ENCODE results near the gene CAMP. TPM values are rescaled to one million over a fixed set of nuclear protein-coding genes. Genes with fewer than 3 reads are reported as not detected.

Gene CAMP
- 0.45 and 0.48 TPM in 2 replicates for total RNA-seq (2014; rRNA removed; shearing (Covaris generic))

GRCh38 chr3:48222616-48223513 is at the start of gene CAMP:
Gene CAMP, plus strand, starts transcription at chr3:48223495. Its CDS starts 17 bp downstream, at chr3:48223512.
- H3K36me3 ChIP-seq, result no peaks in the 10 kb centered on the region
- H3K4me1 ChIP-seq, result peaks cover 7% of the 10 kb centered on the region; the same call in 1 of the 2 replicates
- DNase-seq, result peak; percentile 58 to 78
- no peaks in the 10 kb centered on the region for H3K27me3 ChIP-seq
- H3K27ac ChIP-seq, result no peak within 1 kb of the TSS; the same call in 1 of the 2 replicates
- no peaks in the 10 kb centered on the region for H3K9me3 ChIP-seq (replicated peaks)
- no peak within 1 kb of the TSS for H3K4me3 ChIP-seq

GRCh38 chr3:48178072-48178471 is 45.2 kb upstream of the CAMP start:
- H3K27me3 ChIP-seq, result no peaks in the 10 kb centered on the region
- H3K9me3 ChIP-seq (replicated peaks), result no peaks in the 10 kb centered on the region
- no peaks in the 10 kb centered on the region for H3K4me1 ChIP-seq
- peaks cover 90% of the 10 kb centered on the region for H3K36me3 ChIP-seq
- no peak overlapping the region for H3K27ac ChIP-seq
- DNase-seq, result no peak
- no peak overlapping the region for H3K4me3 ChIP-seq

DNA sequence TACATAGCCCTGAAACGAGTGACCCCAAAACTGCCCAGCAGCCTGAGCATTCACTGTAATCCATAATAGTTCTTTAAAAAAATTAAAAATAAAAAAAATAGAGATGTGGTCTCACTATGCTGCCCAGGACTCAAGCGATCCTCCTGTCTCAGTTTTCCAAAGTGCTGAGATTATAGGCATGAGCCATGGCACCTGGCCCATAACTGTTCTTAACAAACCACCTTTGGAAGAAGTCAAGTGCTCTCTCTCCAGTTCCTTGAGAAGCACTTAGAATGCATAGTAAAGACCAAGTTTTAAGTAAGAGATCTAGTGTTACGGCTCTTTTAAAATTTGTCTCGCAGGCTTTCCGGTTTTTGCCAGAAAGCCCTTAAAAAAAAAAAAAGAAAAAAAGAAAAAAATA is 43.3 kb upstream of the CAMP start:
- Histone ChIP-seq H3K27me3 (no peaks in the 10 kb centered on the region), H3K4me1 (no peaks in the 10 kb centered on the region), H3K4me3 (no peak overlapping the region), H3K9me3 (replicated peaks) (no peaks in the 10 kb centered on the region), H3K27ac (no peak overlapping the region), H3K36me3 (peaks cover 90% of the 10 kb centered on the region)
- no peak for DNase-seq

DNA sequence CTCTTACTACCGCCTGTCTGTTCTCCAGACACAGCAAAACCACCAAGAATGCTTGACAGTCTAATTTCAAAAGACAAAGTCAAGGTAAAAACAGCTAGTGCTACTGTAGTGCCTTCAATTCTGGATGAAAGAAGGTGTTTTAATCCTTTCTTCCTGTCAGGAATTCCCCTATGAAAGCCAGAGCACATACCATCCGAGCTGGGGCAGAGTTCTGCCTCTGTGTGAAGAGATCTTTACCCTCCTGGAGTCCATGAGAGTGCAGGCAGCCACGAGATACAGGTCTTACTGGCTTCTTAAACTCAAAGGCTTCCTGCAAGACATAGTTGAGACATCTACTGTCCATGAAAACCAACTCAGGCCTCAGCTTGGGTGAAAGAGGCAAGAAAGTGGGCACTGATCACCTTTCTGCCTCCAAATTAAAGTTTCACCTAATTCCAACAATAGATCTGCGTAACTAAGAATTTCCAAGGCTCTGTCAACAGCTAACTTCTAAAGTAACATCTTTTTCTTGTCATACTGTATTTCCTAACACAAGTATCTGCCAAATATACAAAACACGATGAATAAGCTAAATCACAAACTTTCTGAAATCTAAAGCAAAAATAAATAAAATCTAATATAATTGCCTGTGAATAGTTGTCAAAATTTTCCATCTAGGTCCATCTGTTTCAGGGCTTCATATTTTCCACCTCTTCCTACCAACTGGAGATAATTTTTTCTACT is 42.6 kb upstream of the CAMP start:
- H3K36me3 ChIP-seq, result peaks cover 88% of the 10 kb centered on the region
- H3K27ac ChIP-seq, result no peak overlapping the region
- no peak for DNase-seq

DNA sequence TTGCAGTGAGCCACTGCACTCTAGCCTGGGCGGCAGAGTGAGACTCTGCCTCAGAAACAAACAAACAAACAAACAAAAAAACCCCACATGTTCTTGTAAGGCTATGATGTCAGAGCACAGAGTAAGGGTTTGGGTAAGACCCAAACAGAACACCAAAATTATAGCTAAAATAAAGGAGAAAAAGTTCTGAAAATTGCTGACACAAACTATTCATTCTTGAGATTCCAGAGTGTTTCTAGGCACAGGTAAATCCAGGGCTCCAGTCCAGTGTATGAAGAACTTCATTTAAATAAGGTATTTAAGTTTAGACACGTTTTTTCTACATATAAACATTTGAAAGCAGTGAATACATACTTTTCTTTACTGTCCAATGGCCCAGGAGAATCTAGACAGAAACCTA is 39.0 kb upstream of the CAMP start:
- no peak overlapping the region for H3K27ac ChIP-seq
- no peaks in the 10 kb centered on the region for H3K27me3 ChIP-seq
- peaks cover 60% of the 10 kb centered on the region for H3K36me3 ChIP-seq
- H3K4me3 ChIP-seq, result no peak overlapping the region
- H3K9me3 ChIP-seq (replicated peaks), result no peaks in the 10 kb centered on the region
- no peak for DNase-seq
- 0 out of 2 replicates have a peak, but pooled peaks cover 4% of the 10 kb centered on the region for H3K4me1 ChIP-seq

More for the DNA sequence above, 42.6 kb upstream of the CAMP start:
- no peaks in the 10 kb centered on the region for H3K4me1 ChIP-seq
- no peaks in the 10 kb centered on the region for H3K27me3 ChIP-seq
- H3K9me3 ChIP-seq (replicated peaks), result no peaks in the 10 kb centered on the region
- no peak overlapping the region for H3K4me3 ChIP-seq

DNA sequence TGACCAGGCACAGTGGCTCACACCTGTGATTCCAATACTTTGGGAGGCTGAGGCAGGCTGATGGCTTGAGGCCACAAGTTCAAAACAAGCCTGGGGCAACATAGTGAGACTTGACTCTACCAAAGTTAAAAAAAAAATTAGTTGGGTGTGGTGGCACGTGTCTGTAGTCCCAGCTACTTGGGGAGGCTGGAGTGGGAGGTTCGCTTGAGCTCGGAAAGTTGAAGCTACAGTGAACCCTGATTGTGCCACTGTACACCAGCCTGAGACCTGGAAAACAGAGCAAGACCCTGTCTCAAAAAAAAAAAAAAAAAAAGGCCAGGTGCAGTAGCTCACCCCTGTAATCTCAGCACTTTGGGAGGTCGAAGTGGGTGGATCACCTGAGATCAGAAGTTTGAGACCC is 38.2 kb upstream of the CAMP start:
- Histone ChIP-seq H3K36me3 (peaks cover 56% of the 10 kb centered on the region), H3K4me1 (0 out of 2 replicates have a peak, but pooled peaks cover 4% of the 10 kb centered on the region), H3K4me3 (no peak overlapping the region), H3K9me3 (replicated peaks) (no peaks in the 10 kb centered on the region), H3K27me3 (no peaks in the 10 kb centered on the region), H3K27ac (no peak overlapping the region)
- no peak for DNase-seq

GRCh38 chr3:48186631-48187300 is 36.5 kb upstream of the CAMP start:
- H3K4me1 ChIP-seq, result 0 out of 2 replicates have a peak, but pooled peaks cover 4% of the 10 kb centered on the region
- H3K27me3 ChIP-seq, result no peaks in the 10 kb centered on the region
- H3K4me3 ChIP-seq, result peak overlapping the region; percentile 87
- no peak for DNase-seq
- no peaks in the 10 kb centered on the region for H3K9me3 ChIP-seq (replicated peaks)
- peaks cover 43% of the 10 kb centered on the region for H3K36me3 ChIP-seq
- H3K27ac ChIP-seq, result peak overlapping the region; percentile 89

DNA sequence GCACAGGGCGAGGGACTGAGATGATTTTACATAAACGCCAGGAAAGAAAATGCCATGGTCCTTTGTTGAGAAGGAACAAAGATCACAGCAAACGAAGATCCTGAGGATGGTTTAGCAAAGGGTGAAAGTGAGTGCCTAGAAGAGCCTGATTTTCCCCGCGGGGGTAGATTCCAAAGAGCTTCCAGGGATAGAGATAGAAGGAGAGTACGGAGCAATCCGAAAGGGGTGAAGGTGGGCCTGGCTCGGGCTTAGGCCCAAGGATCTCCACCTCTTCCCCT is 36.1 kb upstream of the CAMP start:
- peak overlapping the region; percentile 89 for H3K27ac ChIP-seq
- DNase-seq, result no peak
- no peaks in the 10 kb centered on the region for H3K9me3 ChIP-seq (replicated peaks)
- H3K36me3 ChIP-seq, result peaks cover 38% of the 10 kb centered on the region
- H3K4me3 ChIP-seq, result peak overlapping the region; percentile 87
- H3K27me3 ChIP-seq, result no peaks in the 10 kb centered on the region
- H3K4me1 ChIP-seq, result 0 out of 2 replicates have a peak, but pooled peaks cover 4% of the 10 kb centered on the region

- H3K27ac ChIP-seq, result peak overlapping the region; percentile 89
- peaks cover 33% of the 10 kb centered on the region for H3K36me3 ChIP-seq
- peak overlapping the region; percentile 87 for H3K4me3 ChIP-seq
- H3K27me3 ChIP-seq, result no peaks in the 10 kb centered on the region
- H3K9me3 ChIP-seq (replicated peaks), result no peaks in the 10 kb centered on the region
- H3K4me1 ChIP-seq, result 0 out of 2 replicates have a peak, but pooled peaks cover 4% of the 10 kb centered on the region
- peak in 1 of 2 experiments; percentile 18 for DNase-seq
Observed at GRCh38 chr3:48187579-48188265, 35.6 kb upstream of the CAMP start.

- peak; percentile 99 for DNase-seq
- Histone ChIP-seq H3K4me3 (peak within 1 kb of the TSS; percentile 87), H3K27me3 (no peaks in the 10 kb centered on the region), H3K9me3 (replicated peaks) (no peaks in the 10 kb centered on the region), H3K36me3 (peaks cover 25% of the 10 kb centered on the region), H3K4me1 (0 out of 2 replicates have a peak, but pooled peaks cover 4% of the 10 kb centered on the region), H3K27ac (peak within 1 kb of the TSS; percentile 89)
Observed at GRCh38 chr3:48188266-48189201, 34.8 kb upstream of the CAMP start, which contains the start of gene CDC25A. Gene CDC25A, minus strand, starts transcription at chr3:48188417. Its CDS starts 470 bp downstream, at chr3:48187947.

DNA sequence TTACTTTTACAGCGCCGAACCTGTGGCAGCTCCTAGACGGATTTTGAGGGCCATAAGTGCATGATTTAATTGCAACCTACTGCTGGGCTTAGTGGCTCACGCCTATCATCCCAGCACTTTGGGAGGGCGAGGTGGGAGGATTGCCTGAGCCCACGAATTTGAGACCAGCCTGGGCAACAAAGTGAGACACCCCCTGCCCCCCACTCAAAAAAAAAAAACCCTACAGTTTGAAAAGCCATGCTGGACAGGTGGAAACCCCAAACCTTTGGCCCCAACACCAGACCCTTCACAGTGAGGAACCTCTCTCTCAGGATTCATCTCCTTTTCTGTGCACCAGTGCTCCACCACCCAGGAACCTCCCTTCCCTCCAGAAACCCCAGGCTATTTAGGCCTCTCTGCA is 34.0 kb upstream of the CAMP start:
- Histone ChIP-seq H3K36me3 (peaks cover 17% of the 10 kb centered on the region), H3K4me1 (peaks cover 4% of the 10 kb centered on the region; the same call in 1 of the 2 replicates), H3K27ac (no peak overlapping the region), H3K9me3 (replicated peaks) (no peaks in the 10 kb centered on the region), H3K27me3 (no peaks in the 10 kb centered on the region), H3K4me3 (no peak overlapping the region)
- no peak for DNase-seq

DNA sequence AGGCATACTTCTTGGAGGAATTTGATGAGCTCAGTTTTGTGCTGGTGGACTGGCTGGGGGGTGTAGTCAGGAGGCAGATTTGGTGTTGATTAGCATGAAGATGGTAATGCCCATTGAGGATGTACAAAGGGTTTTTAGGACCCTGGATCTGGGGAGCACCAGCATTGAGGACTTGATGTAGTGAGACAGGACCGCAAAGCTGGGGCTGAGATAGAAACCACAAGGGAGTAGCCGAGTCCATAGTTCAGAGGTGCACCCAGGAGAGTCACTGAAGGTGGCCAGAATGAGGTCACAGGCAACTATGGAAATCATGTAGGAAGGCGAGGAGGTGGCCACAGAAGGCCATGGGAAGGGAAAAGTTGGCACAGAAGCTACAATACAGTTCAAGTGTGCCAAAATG is 32.4 kb upstream of the CAMP start:
- H3K4me1 ChIP-seq, result peaks cover 2% of the 10 kb centered on the region; the same call in 1 of the 2 replicates
- H3K9me3 ChIP-seq (replicated peaks), result no peaks in the 10 kb centered on the region
- H3K36me3 ChIP-seq, result peaks cover 3% of the 10 kb centered on the region
- H3K27me3 ChIP-seq, result no peaks in the 10 kb centered on the region
- no peak overlapping the region for H3K4me3 ChIP-seq
- no peak for DNase-seq
- no peak overlapping the region for H3K27ac ChIP-seq

DNA sequence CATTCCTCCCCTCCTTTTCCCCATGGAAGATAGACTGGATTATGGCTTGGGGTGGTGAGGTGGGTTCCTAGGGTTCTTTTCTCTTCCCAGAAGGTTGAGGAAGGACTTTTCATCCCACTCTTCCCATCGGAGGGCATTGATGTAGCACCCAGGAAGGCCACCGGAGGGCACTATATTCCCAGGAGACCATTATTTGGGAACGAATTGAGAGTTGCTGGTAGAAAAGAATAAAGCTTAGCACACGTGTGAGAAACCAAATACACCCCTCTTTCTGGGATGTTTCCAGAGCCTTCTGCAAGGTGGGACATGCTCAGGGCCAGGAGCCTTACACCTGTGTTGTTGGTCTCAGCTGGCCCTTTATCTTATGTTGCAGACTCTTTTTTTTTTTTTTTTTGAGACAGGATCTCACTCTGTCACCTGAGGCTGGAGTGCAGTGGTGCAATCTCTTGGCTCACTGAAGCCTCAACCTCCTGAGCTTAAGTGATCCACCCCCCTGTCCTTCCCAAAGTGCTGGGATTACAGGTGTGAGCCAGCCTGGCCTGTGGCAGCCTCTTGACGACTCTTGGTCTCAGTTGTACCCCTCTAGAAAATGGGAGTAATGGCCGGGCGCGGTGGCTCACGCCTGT is 28.7 kb upstream of the CAMP start:
- H3K4me1 ChIP-seq, result no peaks in the 10 kb centered on the region; the same call in 1 of the 2 replicates
- no peak overlapping the region for H3K4me3 ChIP-seq
- H3K36me3 ChIP-seq, result no peaks in the 10 kb centered on the region
- no peak overlapping the region for H3K27ac ChIP-seq
- H3K9me3 ChIP-seq (replicated peaks), result no peaks in the 10 kb centered on the region
- DNase-seq, result peak; percentile 56 to 89
- no peaks in the 10 kb centered on the region for H3K27me3 ChIP-seq

Data from SJCRH30 (cell line).